Measurements from ENCODE around the gene ANO4. TPM values are rescaled to one million over a fixed set of nuclear protein-coding genes. Genes with fewer than 3 reads are reported as not detected.

ANO4 gene
- total and polyA plus RNA-seq, 8 donors: 2.0 to 6.9 (median 4.7) TPM; not detected in 1

GRCh38 chr12:101015044-101015443 lies 220.5 kb downstream of the ANO4 start:
- Histone ChIP-seq H3K4me3 (no peak overlapping the region), H3K36me3 (no peaks in the 10 kb centered on the region), H3K9me3 (peaks cover 0 to 11% of the 10 kb centered on the region in 2 donors), H3K4me1 (no peaks in the 10 kb centered on the region), H3K27ac (no peak overlapping the region), H3K27me3 (no peaks in the 10 kb centered on the region)
- ATAC-seq (no peak), DNase-seq (no peak)
- intact Hi-C loops (cut with DNase I): no loop called here
- TF ChIP-seq, protein P1, sequence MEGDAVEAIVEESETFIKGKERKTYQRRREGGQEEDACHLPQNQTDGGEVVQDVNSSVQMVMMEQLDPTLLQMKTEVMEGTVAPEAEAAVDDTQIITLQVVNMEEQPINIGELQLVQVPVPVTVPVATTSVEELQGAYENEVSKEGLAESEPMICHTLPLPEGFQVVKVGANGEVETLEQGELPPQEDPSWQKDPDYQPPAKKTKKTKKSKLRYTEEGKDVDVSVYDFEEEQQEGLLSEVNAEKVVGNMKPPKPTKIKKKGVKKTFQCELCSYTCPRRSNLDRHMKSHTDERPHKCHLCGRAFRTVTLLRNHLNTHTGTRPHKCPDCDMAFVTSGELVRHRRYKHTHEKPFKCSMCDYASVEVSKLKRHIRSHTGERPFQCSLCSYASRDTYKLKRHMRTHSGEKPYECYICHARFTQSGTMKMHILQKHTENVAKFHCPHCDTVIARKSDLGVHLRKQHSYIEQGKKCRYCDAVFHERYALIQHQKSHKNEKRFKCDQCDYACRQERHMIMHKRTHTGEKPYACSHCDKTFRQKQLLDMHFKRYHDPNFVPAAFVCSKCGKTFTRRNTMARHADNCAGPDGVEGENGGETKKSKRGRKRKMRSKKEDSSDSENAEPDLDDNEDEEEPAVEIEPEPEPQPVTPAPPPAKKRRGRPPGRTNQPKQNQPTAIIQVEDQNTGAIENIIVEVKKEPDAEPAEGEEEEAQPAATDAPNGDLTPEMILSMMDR (IDR thresholded peaks at IDR 0.05): no peak

- ATAC-seq (peak; percentile 76), DNase-seq (no peak)
- TF ChIP-seq, protein P1 (IDR thresholded peaks at IDR 0.05): no peak
- intact Hi-C loops (cut with DNase I): no loop called here
- H3K27ac ChIP-seq: no peak overlapping the region
- no peaks in the 10 kb centered on the region for H3K27me3 ChIP-seq
- no peaks in the 10 kb centered on the region for H3K9me3 ChIP-seq
- no peak overlapping the region for H3K4me3 ChIP-seq
- no peaks in the 10 kb centered on the region for H3K36me3 ChIP-seq
- no peaks in the 10 kb centered on the region for H3K4me1 ChIP-seq
Observed at GRCh38 chr12:101018540-101018939, 224.0 kb downstream of the ANO4 start.

DNA sequence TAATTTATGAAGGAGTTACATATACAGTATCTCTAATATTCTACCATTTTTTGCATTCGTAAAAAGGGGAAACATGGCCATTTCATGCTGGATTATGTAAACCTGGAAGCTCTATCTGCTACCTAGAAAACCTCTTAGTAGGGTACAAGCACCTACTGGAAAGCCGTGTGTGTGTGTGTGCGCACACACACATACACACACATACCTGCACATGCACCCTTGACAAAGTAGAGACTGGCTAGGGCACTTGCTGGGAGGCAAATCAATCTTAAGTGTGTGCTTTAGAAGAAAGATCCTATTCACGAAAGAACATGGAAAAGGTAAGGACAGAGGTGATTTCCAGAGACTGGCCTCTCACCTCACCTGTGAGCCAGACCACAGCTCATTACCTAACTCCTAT lies 224.6 kb downstream of the ANO4 start:
- Histone ChIP-seq H3K9me3 (no peaks in the 10 kb centered on the region), H3K36me3 (no peaks in the 10 kb centered on the region), H3K4me1 (no peaks in the 10 kb centered on the region), H3K27me3 (no peaks in the 10 kb centered on the region), H3K4me3 (no peak overlapping the region), H3K27ac (no peak overlapping the region)
- TF ChIP-seq, protein P1 (IDR thresholded peaks at IDR 0.05): no peak
- ATAC-seq (peak; percentile 83), DNase-seq (peak in 1 of 4 donors; percentile 34)
- intact Hi-C loops (cut with DNase I): no loop called here

GRCh38 chr12:101019667-101020066 lies 225.1 kb downstream of the ANO4 start:
- intact Hi-C loops (cut with DNase I): no loop called here

GRCh38 chr12:101021442-101021841 lies 226.9 kb downstream of the ANO4 start:
- intact Hi-C loops (cut with DNase I): no loop called here
- TF ChIP-seq, protein P1 (IDR thresholded peaks at IDR 0.05): no peak
- no peak for DNase-seq
- H3K27ac ChIP-seq: no peak overlapping the region
- no peak for ATAC-seq
- no peaks in the 10 kb centered on the region for H3K36me3 ChIP-seq
- no peak overlapping the region for H3K4me3 ChIP-seq
- no peaks in the 10 kb centered on the region for H3K27me3 ChIP-seq
- H3K9me3 ChIP-seq: no peaks in the 10 kb centered on the region
- no peaks in the 10 kb centered on the region for H3K4me1 ChIP-seq

More at GRCh38 chr12:101019667-101020066, 225.1 kb downstream of the ANO4 start:
- ATAC-seq: no peak
- Histone ChIP-seq H3K9me3 (no peaks in the 10 kb centered on the region), H3K36me3 (no peaks in the 10 kb centered on the region), H3K4me1 (no peaks in the 10 kb centered on the region), H3K4me3 (no peak overlapping the region), H3K27ac (no peak overlapping the region), H3K27me3 (no peaks in the 10 kb centered on the region)
- no peak for DNase-seq
- TF ChIP-seq, protein P1 (IDR thresholded peaks at IDR 0.05): no peak
